Breast epithelium (tissue), 4 donors: ENCODE results near the gene DOCK3. TPM values are rescaled to one million over a fixed set of nuclear protein-coding genes. Genes with fewer than 3 reads are reported as not detected.

Experiments used
- DNase-seq, 2 donors: peaks; one replicate each; pipeline ENCODE4 v3.0.0-alpha.2; 2019; ENCODE audit warnings: low spot score in 2 of 2
- H3K27ac ChIP-seq, 2 donors: fragments of 200-600 bp; sonication (generic) in 1 of 2; one replicate each; pipeline ENCODE4 v1.5.1; 2016 to 2019; ENCODE audit warnings: mild to moderate bottlenecking in 1 of 2
- H3K27me3 ChIP-seq, 2 donors: fragments of 200-600 bp; sonication (generic) in 1 of 2; one replicate each; pipeline versions ENCODE4 v1.5.1 to v1.6.0; 2017 to 2019; ENCODE audit warnings: control low read depth in 1 of 2, mild to moderate bottlenecking in 1 of 2
- H3K36me3 ChIP-seq: fragments of 200-600 bp; one replicate; pipeline ENCODE4 v1.5.1; 2019
- H3K4me1 ChIP-seq, 2 donors: fragments of 200-600 bp; sonication (generic); one replicate each; pipeline ENCODE4 v1.5.1; 2016 to 2019; ENCODE audit warnings: control low read depth in 1 of 2
- H3K4me3 ChIP-seq, 3 donors: fragments of 200-600 bp; sonication (generic); 1 replicate in 2 of 3; 2 replicates in 1 of 3; pipeline ENCODE4 v1.5.1; 2016 to 2019; ENCODE audit warnings: mild to moderate bottlenecking in 3 of 3, moderate library complexity in 2 of 3
- H3K9me3 ChIP-seq, 2 donors: fragments of 200-600 bp; sonication (generic) in 1 of 2; one replicate each; pipeline ENCODE4 v1.5.1; 2016 to 2019; ENCODE audit warnings: control low read depth in 1 of 2
- CTCF ChIP-seq, 3 donors: fragments of 450-650 bp; IDR thresholded peaks; one replicate each; pipeline ENCODE4 v1.5.1; 2016 to 2017; ENCODE audit warnings: antibody characterized with exemption in 3 of 3, mild to moderate bottlenecking in 3 of 3, moderate library complexity in 3 of 3
- POLR2A ChIP-seq: fragments of 450-650 bp; IDR thresholded peaks from one replicate; pipeline ENCODE4 v1.6.1; 2016; ENCODE audit warnings: antibody characterized with exemption, mild to moderate bottlenecking, moderate library complexity
- POLR2AphosphoS5 ChIP-seq, 3 donors: sonication (generic); formaldehyde crosslinking; IDR thresholded peaks; one replicate each; pipeline ENCODE4 v1.6.1; 2017; ENCODE audit warnings: antibody characterized with exemption in 3 of 3
- intact Hi-C: fragments of 100-400 bp; cut with DNase I; formaldehyde crosslinking; loops from one replicate; pipeline ENCODE4 v1.15.1; 2023; ENCODE audit warnings: low total_unique reads
- total RNA-seq, 3 donors: library from RNA; depleted of rRNA; stranded (reverse); fragments of >200 nt; gene quantifications; one replicate each; pipeline ENCODE4 v1.1.0, GENCODE V29; 2016

Gene DOCK3
- total RNA-seq, 3 donors from 2014 or later = 0.64 to 0.73 (median 0.66) TPM

- intact Hi-C loops = loop anchor here (5.0 kb wide), 1 partner anchor 1041 kb away; the partner anchor contains the start of genes HYAL3 and NAA80
- H3K9me3 ChIP-seq = no peaks in the 10 kb centered on the region
- TF ChIP-seq POLR2AphosphoS5 (IDR thresholded peaks at IDR 0.05) (no peak), CTCF (IDR thresholded peaks at IDR 0.05) (no peak), POLR2A (no peak)
- H3K27ac ChIP-seq = no peak overlapping the region
- H3K36me3 ChIP-seq = no peaks in the 10 kb centered on the region
- no peaks in the 10 kb centered on the region for H3K4me1 ChIP-seq
- no peaks in the 10 kb centered on the region for H3K27me3 ChIP-seq
- H3K4me3 ChIP-seq = no peak overlapping the region
- no peak for DNase-seq
These were observed 663.9 kb downstream of the DOCK3 start for GRCh38 chr3:51338632-51339031.

GRCh38 chr3:51340013-51340829 is 665.5 kb downstream of the DOCK3 start:
- peak in 1 of 2 donors; percentile 54 for DNase-seq
- Histone ChIP-seq H3K4me3 (no peak overlapping the region), H3K27me3 (no peaks in the 10 kb centered on the region), H3K9me3 (no peaks in the 10 kb centered on the region), H3K4me1 (no peaks in the 10 kb centered on the region), H3K36me3 (no peaks in the 10 kb centered on the region), H3K27ac (peak overlapping the region; percentile 34 to 80)
- peak in 1 of 3 donors; percentile 6 for TF ChIP-seq POLR2AphosphoS5 (IDR thresholded peaks at IDR 0.05)
- TF ChIP-seq CTCF (IDR thresholded peaks at IDR 0.05) = no peak
- intact Hi-C loops = no loop called here

DNA sequence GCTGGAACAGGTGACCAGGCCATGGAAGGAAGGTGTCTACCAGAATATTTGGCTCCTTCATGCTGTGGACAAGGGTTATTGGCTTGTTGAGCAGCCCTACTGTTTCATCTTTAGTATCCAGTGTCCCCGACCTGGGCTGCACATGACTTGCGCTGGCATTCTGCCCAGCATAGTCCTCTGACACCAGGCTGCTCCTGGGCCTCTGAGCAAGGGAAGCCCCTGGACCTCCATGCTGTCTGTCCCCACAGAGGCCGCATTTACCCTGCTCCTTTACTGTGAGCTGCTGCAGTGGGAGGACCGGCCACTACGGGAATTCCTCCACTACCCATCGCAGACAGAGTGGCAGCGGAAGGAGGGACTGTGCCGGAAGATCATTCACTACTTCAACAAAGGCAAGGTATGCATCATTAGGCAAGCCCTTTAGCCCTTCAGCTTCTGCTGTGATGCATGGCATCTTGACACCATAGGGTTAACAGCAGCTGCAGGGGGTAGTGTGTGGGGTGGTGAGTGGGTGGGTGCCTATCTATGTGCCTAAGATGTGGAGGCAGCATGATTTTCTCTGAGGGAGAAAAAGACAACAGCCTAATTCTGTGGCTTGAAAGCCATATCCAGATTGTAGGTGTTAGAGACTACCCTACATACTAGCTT is 666.4 kb downstream of the DOCK3 start:
- DNase-seq = no peak
- H3K36me3 ChIP-seq = no peaks in the 10 kb centered on the region
- no peaks in the 10 kb centered on the region for H3K9me3 ChIP-seq
- H3K27me3 ChIP-seq = no peaks in the 10 kb centered on the region
- TF ChIP-seq POLR2A (no peak), CTCF (IDR thresholded peaks at IDR 0.05) (no peak)
- intact Hi-C loops = no loop called here
- H3K4me3 ChIP-seq = no peak overlapping the region
- H3K4me1 ChIP-seq = no peaks in the 10 kb centered on the region
- peak overlapping the region; percentile 34 to 80 for H3K27ac ChIP-seq

DNA sequence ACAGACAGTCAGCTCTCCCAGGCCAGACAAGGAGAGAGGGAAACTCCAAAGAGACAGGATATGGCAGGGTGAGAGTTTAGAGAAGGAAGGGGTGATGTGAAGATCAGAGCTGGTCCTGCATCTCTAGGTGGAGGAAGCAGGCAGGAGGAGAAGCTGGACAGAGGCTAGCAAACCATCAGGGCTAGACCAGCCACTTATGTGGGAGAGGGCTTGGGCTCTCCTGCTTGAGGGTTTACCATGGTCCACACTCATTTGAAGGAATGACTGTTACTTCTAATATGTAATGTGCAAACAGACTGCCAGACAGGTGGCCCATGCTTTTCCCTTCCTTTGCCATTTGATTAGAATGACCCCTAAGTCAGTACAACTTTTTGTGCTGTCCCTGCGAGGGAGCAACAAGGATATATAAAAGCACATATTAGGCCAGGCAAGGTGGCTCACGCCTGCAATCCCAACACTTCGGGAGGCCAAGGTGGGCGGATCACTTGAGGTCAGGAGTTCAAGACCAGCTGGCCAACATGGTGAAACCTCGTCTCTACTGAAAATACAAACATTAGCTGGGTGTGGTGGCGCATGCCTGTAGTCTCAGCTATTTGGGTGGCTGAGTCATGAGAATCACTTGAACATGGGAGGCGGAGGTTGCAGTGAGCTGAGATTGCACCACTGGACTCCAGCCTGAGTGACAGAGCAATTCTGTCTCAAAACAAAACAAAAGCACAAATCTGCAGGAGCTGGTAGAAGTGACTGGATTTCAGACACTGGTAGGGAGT is 669.4 kb downstream of the DOCK3 start:
- H3K9me3 ChIP-seq = no peaks in the 10 kb centered on the region
- no peaks in the 10 kb centered on the region for H3K27me3 ChIP-seq
- no peak overlapping the region for H3K4me3 ChIP-seq
- no peak overlapping the region for H3K27ac ChIP-seq
- TF ChIP-seq POLR2A (no peak), POLR2AphosphoS5 (IDR thresholded peaks at IDR 0.05) (no peak), CTCF (IDR thresholded peaks at IDR 0.05) (no peak)
- intact Hi-C loops = no loop called here
- no peak for DNase-seq
- H3K4me1 ChIP-seq = no peaks in the 10 kb centered on the region
- H3K36me3 ChIP-seq = no peaks in the 10 kb centered on the region
